CD4-positive, alpha-beta T cell treated with Interleukin-21 for 1 hour (primary cell): ENCODE measurements around the gene AQP12B.
A peak's percentile ranks its signal among the peaks of the same experiment; 100 is the strongest.

ENCODE experiments used
- DNase-seq: peaks from one replicate; pipeline ENCODE4 v3.0.0-alpha.2; 2020

AQP12B gene

DNA sequence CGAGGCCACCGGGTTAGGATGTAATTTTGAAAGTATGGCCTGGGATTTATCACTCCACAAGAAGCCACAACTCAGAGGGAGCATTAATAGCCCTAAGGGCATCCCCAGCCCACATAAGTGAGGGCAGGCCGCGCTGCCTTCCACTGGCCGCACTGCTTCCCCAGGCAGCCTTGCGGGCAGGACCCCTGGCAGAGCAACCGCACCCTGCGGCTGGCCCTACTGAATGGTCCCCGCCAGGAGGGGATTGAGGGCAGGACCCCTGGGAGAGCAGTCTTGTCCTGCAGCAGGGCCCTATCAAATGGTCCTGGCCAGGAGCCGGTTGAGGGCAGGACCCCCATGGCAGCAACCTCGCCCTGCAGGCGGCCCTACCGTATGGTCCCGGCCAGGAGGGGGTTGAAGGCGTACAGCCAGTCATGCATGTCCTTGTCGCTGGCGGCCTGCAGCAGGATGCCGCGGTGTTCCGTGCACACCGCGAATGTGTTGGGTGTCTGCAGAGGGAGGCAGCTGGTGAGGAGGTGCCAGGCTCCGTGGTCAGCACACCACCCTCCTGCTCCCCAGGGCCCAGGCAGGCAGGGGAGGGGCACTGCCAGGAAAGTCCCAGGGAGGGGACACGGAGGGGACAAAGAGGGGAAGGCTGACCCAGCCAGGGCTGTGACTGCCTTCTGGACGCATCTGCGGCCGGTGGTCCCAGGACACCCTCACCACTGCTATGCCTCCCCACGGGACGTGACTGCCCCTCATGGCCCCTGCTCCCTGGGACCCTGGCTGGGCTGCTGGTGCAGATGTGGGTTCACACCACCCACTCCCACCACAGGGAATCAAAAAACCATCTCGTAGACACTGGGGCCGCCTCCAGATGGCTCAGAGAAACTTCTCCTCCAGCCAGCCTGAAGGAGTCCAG is 35.2 kb upstream of the AQP12B start:
- DNase-seq = no peak

DNA sequence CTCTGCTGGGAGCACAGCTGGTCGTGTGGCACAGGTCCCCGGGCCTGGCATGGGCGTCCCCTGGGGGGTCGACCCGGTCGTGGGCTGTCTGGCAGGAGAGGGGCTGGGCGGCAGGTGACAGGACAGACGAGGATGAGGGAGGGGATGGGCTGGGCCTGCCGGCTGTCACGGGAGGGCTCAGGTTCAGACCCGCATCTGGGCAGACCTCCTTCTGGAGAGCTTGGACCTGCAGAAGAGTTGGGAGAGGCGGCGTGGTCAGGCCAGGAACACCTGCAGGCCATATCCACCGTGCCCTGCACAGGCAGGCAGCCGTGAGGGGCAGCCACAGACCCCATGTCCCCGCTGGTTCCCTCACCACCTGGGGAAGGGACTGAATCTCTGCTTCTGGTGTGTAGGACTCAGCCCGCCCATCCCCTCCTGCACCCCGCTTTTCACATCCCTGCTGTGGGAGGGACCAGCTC is 34.5 kb upstream of the AQP12B start:
- DNase-seq = no peak

GRCh38 chr2:240716130-240716798 is 33.6 kb upstream of the AQP12B start:
- DNase-seq = no peak

DNA sequence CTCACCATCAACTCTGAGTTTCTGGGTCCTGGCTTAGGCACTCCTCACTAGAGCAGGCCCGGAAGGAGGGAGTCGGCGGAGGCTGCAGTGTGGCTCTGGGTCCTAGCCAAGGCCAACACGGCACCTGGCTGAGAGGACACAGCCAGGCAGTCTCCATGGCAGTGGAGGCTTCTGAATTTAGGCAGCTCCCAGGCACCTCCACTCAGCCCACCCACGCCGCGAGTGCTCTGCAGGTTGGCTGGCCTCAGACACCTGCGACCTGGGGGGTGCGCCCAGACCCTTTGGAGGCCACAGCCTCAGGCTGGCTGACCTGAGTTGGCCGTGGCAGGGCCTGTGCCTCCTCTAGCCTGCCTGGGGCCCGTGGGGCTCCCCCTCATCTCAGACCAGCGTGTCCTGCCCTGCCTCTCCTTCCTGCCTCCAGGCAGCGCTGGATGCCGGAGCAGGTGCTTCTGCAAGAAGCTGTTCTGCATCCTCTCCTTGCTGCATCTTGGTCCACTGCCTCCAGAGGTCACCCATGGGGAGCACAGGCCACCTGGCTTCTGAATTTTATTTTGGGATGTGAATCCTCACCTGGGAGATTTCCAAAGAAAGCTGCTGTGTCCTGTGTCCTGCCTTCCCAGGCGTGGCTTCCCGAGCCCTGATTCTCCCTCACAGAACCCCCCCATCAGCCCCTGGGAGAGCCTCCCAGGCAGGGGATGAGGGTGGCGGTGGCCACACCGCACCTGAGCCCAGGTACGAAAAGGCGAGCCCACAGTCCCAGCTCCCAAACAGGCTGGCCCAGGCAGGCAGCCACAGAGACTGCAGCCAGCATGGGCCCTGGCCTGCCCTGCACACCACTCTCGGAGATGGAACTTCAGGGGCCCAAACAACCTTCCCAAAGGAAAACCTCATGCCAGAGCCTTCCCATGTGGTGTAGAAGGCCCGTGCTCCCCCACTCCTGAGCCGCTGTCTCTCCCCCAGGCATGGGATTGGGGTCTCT is 32.4 kb upstream of the AQP12B start:
- no peak for DNase-seq

- no peak for DNase-seq
Measured at GRCh38 chr2:240713928-240714746, 31.5 kb upstream of the AQP12B start.

- no peak for DNase-seq
Measured at GRCh38 chr2:240713071-240713927, 30.6 kb upstream of the AQP12B start.

DNA sequence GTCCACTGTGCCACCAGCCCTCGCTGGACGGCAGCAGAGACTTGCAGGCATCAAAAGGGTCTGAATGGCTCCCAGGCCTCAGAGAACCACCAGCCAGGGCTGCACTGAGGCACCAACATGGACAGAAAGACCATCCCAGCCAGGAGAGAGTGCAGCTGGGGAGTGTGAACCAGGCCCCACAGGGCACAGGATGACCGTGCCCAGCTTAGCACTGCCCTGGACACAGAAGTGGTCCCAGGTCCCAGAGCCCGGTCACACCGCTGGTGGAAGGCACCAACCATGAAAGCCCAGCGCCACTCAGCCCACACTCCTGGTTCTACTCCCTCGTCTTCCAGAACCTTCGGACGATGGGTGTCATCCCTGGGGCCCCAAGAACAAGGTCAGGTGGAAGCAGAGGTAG is 29.4 kb upstream of the AQP12B start:
- no peak for DNase-seq

DNA sequence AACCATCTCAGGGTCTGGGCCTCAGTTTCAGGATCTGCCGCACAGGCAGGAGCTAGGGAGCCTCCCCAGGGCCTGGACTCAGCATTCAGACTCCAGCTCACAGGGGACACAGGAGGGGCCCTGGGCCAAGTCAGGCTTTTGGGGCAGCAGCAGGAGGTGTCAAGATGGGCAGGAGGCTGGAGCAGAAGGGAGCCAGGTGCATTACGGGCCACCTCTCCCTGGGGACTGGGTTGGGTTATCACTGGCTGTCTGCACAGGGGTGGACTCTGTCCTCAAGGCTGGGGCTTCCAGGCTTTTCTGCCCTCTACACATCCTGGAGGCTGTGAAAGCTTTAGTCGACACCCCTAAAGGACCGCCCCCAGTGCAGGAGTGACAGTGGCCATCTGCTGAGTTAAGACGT is 29.0 kb upstream of the AQP12B start:
- no peak for DNase-seq

GRCh38 chr2:240711296-240711695 is 28.6 kb upstream of the AQP12B start:
- no peak for DNase-seq

- DNase-seq = no peak
Measured at GRCh38 chr2:240708457-240708856, 25.8 kb upstream of the AQP12B start.

DNA sequence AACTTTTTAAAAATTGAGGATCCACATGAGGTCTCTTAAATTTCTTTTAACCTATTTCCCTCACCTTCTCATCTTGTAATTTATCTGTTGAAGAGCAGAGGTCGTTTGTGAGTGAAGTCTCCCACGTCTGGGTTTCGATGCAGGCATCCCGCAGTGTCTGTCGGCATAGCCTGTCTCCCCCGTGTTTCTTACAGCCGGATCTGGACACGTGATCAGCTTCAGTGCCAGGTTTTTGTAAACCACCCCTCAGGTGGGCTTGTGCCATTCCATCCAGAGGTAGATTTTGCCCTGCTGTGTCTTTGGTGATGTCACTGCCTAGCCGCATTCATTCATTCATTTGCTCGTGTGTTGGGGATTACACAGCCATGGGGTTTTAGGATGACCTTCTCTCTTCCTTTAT is 25.1 kb upstream of the AQP12B start:
- no peak for DNase-seq

DNA sequence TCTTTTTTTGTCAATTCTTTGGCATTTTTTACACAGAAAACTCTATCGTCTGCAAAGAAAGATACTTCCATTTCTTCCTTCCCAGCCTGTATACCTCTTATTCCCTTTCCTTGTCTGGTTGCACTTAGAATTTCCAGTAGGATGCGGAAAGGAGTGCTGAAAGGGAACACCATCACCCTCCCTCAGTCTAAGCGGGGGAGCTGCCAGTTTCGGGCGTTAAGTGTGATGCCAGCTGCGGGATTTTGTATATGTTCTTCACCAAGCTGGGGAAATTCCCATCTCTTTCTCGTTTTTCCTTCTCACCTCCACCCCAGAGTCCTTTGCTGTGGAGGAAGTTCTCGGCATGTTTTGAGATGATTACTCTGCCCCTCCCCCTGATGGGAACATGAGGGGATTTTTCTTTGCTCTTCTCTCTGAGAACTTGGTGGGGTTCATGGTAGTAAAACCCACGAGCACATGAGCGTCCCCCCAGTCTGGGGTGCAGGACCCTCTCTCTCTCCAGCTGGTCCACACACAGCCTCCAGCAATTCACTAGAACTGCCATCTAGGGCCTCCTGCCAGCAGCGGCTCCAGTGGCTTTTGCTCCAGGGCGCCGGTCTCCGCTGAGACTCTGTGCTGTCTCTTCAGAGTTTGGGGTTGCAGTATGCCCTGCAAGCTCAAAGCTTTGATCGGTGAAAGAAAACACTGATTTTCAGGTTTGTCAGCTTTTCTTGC is 24.5 kb upstream of the AQP12B start:
- no peak for DNase-seq

- no peak for DNase-seq
Measured at GRCh38 chr2:240705204-240705791, 22.6 kb upstream of the AQP12B start.

DNA sequence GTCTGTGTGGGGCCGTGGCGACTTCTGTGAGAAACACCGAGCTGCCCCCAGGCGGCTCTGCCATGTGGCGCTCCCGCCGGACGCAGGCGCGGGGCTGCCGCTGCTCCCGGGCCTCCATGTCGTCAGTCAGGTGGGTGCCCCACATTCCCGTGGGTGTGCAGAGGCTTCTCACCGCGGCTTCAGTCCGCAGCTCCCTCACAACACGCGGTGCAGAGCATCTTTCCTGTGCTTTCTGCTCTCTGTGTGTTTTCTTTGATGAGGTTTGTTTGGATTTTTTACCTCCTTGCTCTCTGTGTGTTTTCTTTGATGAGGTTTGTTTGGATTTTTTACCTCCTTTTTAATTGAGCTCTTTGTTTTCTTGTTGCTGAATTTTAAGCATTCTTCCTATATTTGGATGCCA is 22.0 kb upstream of the AQP12B start:
- DNase-seq = peak; percentile 12

DNA sequence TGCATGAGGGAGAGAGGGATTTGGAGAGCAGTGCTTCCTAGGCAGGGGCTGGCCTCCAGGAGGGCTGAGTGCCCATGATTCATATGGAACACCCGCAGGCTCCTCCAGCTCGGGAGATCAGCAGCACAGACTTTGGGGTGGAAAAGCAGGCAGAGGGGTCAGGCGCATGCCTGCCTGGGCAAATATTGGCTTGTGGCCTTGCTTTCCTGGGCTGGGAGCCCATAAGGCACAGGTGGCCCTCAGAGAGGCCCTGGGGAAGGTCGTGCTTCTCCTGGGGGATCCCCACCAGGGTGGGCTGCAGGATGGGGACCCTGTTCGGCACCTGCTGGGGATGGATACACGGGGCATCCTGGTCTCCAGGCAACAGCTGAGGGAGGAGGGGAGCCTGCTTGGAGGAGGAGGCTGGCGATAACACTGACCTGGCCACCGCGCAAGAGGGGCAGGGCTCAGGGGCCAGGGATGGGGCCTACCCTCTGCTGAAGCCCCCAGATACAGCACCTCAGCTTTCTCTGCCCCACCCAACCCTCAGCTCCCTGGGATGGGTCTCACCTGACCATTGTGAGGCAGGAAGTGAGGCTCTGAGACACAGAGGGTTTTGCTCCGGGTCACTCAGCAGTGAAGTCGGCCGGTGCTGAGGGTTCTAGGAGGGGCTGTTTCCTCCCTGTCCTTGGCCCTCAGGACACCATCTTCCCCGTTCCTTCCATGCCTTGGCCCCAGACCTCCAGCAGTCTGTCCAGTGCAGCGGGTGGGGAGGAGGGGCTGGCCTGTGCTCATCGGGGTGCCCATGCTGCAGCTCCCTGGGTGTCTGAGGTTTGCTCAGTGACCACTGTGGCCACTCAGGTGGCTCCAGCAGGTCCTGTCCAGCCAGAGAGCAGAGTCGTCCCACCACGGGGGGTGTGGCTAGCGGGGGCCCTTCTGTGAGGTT is 21.0 kb upstream of the AQP12B start:
- DNase-seq = no peak

DNA sequence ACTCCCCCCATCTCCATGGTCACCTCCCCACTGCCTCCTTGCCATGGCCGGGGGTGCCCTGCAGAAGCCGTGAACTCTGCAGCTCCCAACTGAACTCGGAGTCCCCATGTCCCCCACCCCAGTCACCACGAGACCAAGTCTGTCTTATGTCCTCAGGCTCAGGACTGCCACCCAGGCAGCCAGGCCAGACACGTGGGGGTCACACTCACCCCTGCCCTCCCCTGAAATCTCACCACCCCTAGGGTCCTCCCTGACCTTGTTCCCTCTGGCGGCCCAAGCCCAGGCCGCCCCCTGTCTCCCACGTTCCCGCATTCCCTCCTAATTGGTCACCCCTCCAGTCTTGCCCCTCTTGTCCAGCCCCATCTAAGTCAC is 19.9 kb upstream of the AQP12B start:
- no peak for DNase-seq

DNA sequence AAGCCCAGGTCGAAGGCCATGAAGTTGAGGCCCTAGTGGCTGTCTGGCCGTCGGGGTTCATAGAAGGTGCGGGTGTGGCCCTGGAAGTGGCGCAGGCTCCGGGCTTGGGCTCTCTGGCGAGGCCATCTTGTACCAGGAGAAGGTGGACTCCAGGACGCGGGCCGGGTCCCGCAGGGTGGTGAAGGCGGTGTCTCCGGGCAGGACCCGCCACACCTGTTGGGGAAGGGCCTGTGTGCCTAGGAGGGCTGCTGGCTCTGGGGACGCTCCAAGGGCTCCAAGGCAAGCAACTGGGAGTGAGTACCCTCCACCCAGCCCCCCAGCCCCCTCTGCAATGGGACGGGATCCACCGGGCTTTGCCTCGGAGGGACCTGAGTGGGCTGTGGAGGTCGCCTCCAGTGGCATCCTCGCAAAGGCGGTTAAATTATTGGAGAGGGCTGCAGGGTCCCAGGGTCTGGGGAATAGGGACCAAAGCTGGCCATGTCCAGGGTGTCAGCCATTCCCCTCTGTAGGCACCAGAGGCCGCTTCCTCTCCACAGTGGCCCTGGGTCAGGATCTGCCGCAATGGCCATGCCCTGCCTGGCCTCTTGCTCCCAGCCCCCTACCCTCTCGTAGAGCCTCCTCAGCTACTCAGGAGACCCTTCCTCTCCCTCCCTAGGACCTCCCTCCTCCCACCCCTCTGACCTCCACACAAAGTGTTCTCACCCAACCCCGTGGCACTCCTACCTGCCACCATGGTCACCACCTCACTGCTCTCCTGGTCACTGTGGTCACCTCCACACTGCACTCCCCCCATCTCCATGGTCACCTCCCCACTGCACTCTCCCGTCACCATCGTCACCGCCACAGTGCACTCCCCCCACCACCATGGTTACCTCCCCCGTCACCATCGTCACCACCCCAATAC is 19.3 kb upstream of the AQP12B start:
- DNase-seq = no peak
